ENCODE results near the gene NOC2L.
A peak's percentile ranks its signal among the peaks of the same experiment; 100 is the strongest.

Gene NOC2L

GRCh38 chr1:907611-908451 lies 51.2 kb downstream of the NOC2L start:
- no peak for TF ChIP-seq EP300 (IDR thresholded peaks at IDR 0.05; ENCODE audit: borderline replicate concordance)
- TF ChIP-seq, protein P1, sequence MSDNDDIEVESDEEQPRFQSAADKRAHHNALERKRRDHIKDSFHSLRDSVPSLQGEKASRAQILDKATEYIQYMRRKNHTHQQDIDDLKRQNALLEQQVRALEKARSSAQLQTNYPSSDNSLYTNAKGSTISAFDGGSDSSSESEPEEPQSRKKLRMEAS (IDR thresholded peaks at IDR 0.05), result no peak
- TF ChIP-seq TEAD4 (IDR thresholded peaks at IDR 0.05), result no peak
- no peak for TF ChIP-seq CREB1 (IDR thresholded peaks at IDR 0.05; ENCODE audit: low read depth)
- no peak for TF ChIP-seq ZBTB7A (IDR thresholded peaks at IDR 0.05; ENCODE audit: low read depth)
- TF ChIP-seq FOXM1 (IDR thresholded peaks at IDR 0.05; ENCODE audit: borderline replicate concordance, low read depth), result no peak
- TF ChIP-seq CEBPB (IDR thresholded peaks at IDR 0.05), result no peak
- no peak for TF ChIP-seq TCF12 (IDR thresholded peaks at IDR 0.05; ENCODE audit: low read depth)
- no peak for TF ChIP-seq YY1 (IDR thresholded peaks at IDR 0.05; ENCODE audit: low read depth)
- no peak for TF ChIP-seq RAD21 (IDR thresholded peaks at IDR 0.05; ENCODE audit: low read depth)
- TF ChIP-seq, protein P2, sequence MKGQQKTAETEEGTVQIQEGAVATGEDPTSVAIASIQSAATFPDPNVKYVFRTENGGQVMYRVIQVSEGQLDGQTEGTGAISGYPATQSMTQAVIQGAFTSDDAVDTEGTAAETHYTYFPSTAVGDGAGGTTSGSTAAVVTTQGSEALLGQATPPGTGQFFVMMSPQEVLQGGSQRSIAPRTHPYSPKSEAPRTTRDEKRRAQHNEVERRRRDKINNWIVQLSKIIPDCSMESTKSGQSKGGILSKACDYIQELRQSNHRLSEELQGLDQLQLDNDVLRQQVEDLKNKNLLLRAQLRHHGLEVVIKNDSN (IDR thresholded peaks at IDR 0.05), result no peak
- TF ChIP-seq, protein P3, sequence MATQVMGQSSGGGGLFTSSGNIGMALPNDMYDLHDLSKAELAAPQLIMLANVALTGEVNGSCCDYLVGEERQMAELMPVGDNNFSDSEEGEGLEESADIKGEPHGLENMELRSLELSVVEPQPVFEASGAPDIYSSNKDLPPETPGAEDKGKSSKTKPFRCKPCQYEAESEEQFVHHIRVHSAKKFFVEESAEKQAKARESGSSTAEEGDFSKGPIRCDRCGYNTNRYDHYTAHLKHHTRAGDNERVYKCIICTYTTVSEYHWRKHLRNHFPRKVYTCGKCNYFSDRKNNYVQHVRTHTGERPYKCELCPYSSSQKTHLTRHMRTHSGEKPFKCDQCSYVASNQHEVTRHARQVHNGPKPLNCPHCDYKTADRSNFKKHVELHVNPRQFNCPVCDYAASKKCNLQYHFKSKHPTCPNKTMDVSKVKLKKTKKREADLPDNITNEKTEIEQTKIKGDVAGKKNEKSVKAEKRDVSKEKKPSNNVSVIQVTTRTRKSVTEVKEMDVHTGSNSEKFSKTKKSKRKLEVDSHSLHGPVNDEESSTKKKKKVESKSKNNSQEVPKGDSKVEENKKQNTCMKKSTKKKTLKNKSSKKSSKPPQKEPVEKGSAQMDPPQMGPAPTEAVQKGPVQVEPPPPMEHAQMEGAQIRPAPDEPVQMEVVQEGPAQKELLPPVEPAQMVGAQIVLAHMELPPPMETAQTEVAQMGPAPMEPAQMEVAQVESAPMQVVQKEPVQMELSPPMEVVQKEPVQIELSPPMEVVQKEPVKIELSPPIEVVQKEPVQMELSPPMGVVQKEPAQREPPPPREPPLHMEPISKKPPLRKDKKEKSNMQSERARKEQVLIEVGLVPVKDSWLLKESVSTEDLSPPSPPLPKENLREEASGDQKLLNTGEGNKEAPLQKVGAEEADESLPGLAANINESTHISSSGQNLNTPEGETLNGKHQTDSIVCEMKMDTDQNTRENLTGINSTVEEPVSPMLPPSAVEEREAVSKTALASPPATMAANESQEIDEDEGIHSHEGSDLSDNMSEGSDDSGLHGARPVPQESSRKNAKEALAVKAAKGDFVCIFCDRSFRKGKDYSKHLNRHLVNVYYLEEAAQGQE (IDR thresholded peaks at IDR 0.05; ENCODE audit: low read depth), result no peak
- no peak for TF ChIP-seq NFIC (IDR thresholded peaks at IDR 0.05)
- no peak for TF ChIP-seq TAF1 (IDR thresholded peaks at IDR 0.05; ENCODE audit: low read depth)
- TF ChIP-seq EGR1 (IDR thresholded peaks at IDR 0.05), result no peak

- TF ChIP-seq, protein P1 (IDR thresholded peaks at IDR 0.05), result peak; percentile 66; the same call in 1 of the 2 replicates
- no peak for TF ChIP-seq TAF1 (IDR thresholded peaks at IDR 0.05; ENCODE audit: low read depth)
Measured at GRCh38 chr1:906600-907420, 52.2 kb downstream of the NOC2L start.

DNA sequence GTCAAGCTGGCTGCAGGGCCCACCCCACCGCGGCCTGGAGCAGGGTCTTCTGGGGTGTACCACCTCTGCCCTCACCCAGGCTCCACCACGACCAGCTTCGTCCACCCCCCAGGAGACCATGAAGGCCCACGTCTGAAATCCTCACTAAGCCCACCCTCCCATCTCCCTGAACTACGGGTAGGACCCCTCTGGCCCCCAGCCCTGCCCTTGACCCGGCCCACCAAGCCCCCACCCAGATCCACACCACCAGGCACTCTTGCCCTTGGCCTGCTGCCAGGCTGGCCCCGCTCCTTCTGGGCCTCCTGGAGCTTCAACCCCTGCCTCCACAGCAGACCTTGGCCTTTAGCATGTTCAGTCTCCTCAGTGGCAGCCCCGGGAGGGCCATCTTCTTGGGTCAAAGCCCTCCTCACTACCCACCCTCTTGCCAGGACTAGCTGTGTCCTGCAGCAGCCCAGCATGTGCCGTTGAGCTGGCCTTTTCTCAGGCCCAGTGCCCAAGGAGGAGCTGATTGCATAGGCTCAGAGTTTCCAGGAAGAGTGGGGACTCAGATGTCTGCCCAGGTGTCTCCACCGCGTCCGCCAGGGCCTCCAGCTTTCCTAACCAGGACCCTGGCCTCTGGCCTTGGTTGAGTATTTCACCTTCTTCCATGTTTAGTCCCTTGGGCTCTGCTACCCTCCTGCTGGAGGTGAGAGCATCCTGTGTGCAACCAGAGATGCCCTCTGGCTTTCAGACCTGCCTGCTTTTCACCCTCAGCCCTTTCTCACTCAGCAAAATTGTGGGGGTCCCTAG lies 53.1 kb downstream of the NOC2L start:
- TF ChIP-seq TCF12 (IDR thresholded peaks at IDR 0.05; ENCODE audit: low read depth) (no peak), NFIC (IDR thresholded peaks at IDR 0.05) (peak; percentile 36; the same call in 1 of the 2 replicates), EGR1 (IDR thresholded peaks at IDR 0.05) (no peak)

DNA sequence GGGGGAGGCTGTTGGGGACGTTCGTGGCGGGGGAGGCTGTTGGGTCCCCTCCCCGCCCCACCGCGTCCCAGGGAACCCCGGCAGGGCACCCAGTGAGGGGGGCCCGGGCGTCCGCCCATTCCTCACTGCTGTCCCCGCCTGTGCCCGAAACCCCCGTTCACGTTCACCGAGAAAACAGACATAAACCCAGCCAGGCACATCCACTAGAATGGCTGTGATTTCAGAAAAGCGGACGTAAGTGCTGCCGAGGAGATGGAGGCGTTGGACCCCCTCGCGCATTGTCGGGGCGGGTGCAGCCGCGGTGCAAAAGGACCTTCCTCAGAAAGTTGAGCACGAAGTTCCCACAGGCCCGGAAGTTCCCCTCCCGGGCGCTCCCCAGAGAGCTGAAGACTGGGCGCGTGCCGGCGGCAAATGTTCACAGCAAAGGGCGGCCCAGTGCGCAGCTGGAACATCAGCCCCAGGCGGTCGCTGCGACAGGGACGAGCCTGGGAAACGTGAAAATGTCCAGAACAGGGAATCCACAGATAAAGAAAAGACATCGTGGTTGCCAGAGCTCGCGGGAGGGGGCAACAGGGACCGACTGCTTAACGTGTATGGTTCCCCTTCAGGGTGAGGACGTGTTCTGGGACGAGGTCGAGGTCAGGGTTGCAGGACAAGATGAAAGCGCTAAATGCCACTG lies 53.8 kb downstream of the NOC2L start:
- TF ChIP-seq, protein P2 (IDR thresholded peaks at IDR 0.05), result no peak
- no peak for TF ChIP-seq CREB1 (IDR thresholded peaks at IDR 0.05; ENCODE audit: low read depth)
- TF ChIP-seq RAD21 (IDR thresholded peaks at IDR 0.05; ENCODE audit: low read depth), result no peak
- TF ChIP-seq ZBTB7A (IDR thresholded peaks at IDR 0.05; ENCODE audit: low read depth), result no peak
- TF ChIP-seq, protein P1 (IDR thresholded peaks at IDR 0.05), result no peak
- no peak for TF ChIP-seq EP300 (IDR thresholded peaks at IDR 0.05; ENCODE audit: borderline replicate concordance)
- TF ChIP-seq, protein P3 (IDR thresholded peaks at IDR 0.05; ENCODE audit: low read depth), result no peak
- no peak for TF ChIP-seq TEAD4 (IDR thresholded peaks at IDR 0.05)
- no peak for TF ChIP-seq FOXM1 (IDR thresholded peaks at IDR 0.05; ENCODE audit: borderline replicate concordance, low read depth)
- TF ChIP-seq EGR1 (IDR thresholded peaks at IDR 0.05), result no peak
- TF ChIP-seq CEBPB (IDR thresholded peaks at IDR 0.05), result no peak
- no peak for TF ChIP-seq YY1 (IDR thresholded peaks at IDR 0.05; ENCODE audit: low read depth)
